Left cardiac atrium (tissue), 4 donors: ENCODE data around the gene FAM180B. TPM values are rescaled to one million over a fixed set of nuclear protein-coding genes. Genes with fewer than 3 reads are reported as not detected.

Source experiments
- ATAC-seq, 2 donors: fragments of 200-7000 bp; cut with Tn5 transposase; one replicate each; pipeline ENCODE4 v1.9.1; 2020; ENCODE audit warnings: mild to moderate bottlenecking in 2 of 2, moderate library complexity in 2 of 2
- DNase-seq: peaks from one replicate; pipeline ENCODE4 v3.0.0-alpha.2; 2020
- intact Hi-C, 2 donors: fragments of 100-400 bp; cut with DNase I; formaldehyde crosslinking; loops; one replicate each; pipeline versions ENCODE4 v1.14.1 to v1.15.1; 2022 to 2023
- total RNA-seq, 2 donors: library from RNA; stranded (reverse); fragmentation: NEBNext Ultra II Directional; extraction: Animal tissue kit (Norgen Biotek cat#: 25700); gene quantifications; one replicate each; pipeline ENCODE4 v1.2.1, GENCODE V29; 2021
- donor health status: DM: no; HTN: yes; CAD: no.
- donor health status: DM: no; HTN: yes; CAD: no; lungs with severe emphysema.
- donor health status: DM: yes; HTN: yes; CAD: no.
- donor health status: Dilated cardiomyopathy.

Gene FAM180B
- total RNA-seq, 2 donors from 2014 or later, result 0.41 TPM; not detected in 1

- DNase-seq (no peak), ATAC-seq (no peak)
- intact Hi-C loops, result no loop called here
Measured at GRCh38 chr11:47591764-47592163, 5.3 kb downstream of the FAM180B start.

DNA sequence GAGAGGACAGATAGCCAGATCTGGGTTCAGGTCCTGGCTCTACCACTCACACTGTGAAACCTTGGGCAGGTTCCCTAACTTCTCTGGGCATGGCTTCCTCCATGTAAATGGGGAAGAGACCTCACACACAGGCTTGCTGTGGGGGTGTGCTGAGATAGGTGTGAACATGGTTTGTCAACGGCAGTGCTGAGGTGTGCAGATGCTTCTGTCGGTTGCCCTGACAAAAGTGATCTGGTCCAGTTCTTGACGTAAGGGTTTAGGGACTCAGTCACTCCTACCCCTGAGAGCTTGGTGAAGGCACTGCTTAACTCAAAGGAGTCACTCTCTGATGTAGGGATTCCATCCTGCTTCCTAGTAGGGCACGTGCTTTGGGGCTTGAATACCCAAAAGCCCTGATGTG is 5.8 kb downstream of the FAM180B start:
- DNase-seq (no peak), ATAC-seq (no peak)
- intact Hi-C loops, result no loop called here

- intact Hi-C loops, result no loop called here
- ATAC-seq, result no peak
- DNase-seq, result no peak
Measured at GRCh38 chr11:47592970-47593369, 6.5 kb downstream of the FAM180B start.

DNA sequence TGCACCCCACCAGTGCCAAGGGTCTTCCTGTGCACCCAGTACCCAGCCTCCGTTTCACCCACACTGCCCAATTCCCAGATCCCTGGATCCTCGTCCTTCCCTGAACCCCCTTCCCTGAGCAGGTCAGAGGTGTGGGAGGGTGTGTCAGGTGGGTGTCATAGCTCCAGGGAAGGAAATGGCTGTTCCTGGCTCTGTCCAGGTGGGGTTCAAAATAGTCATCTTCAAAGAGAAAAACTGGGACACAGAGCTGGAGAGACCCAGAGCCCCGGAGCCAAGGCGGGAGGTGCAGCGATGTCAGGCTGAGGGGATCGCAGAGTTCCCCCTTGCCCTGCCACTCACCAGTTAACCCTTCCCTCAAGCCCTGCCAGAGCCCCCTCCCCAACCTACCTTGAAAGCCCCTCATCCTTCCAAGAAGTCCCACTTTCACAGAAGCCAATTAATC is 7.0 kb downstream of the FAM180B start:
- ATAC-seq (no peak), DNase-seq (no peak)
- intact Hi-C loops, result no loop called here

DNA sequence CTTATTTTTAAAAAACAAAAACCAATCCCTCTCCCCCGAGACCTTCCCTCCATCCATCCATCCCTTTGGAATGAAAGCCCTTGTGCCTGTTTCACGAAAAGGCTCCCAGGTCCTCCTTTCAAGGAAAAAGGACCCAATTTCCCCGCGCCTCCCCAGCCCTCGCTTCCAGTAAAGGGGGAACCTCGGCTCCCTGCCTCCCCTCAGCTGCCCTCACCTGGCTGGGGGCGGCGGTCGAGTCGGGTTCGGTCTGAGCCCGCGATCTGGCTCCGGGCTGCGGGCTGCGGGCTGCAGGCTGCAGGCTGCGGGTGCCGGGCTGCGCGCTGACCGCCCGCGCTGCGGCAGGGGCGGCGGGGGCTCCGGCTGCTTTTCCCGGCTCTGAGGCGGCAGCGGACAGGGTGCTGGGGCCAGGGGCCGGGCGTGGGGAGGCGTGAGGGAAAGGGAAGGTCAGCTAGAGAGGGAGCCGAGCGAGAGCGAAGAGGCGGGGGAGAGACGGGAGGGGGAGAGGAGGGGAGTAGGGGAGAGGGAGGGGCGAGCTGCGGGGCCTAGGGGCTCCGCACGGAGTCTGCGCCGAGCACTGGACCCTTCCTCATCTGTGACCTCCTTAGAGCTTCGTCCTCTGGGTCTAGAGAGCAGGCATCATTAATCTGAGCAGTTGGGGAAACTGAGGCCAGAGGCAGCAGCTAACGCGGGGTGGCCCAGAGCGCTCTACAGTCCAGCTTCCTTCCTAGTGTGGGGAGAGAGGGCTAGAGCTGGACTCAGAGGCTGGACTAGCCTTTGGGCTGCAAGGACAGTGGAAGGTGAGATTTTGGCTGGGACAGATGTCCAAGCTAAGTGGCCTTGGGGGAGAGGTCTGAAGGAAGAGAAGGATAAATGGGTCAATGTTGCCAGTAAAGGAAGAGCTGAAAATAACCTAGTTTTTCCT is 7.7 kb downstream of the FAM180B start, which contains the start of gene C1QTNF4:
TSS of gene C1QTNF4 (minus strand) at position 478 of the 922 bp plus-strand sequence. CDS start 3,601 bp downstream, outside the sequence.
- ATAC-seq (no peak), DNase-seq (no peak)
- intact Hi-C loops, result no loop called here

DNA sequence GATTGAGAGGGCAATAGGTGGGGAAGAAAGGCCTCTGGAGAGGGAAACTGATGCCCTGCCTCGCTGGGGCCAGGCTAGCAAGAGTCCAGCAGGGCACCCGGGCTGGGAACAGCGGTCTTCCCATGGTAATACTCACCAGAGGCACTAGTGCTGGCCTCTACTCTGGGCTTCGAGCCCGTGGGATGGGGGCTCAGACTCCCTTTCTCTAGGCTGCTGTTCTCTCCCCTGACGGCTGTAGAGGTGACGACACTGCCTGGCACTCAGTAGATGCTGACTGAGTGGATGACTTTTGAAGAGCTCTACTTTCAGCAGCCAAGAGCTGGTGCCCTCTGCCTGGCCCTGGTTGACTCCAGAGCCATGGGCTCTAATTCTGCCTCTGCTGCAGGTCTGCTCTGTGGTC is 8.6 kb downstream of the FAM180B start:
- peak; percentile 80 to 86 for ATAC-seq
- DNase-seq, result peak; percentile 34
- intact Hi-C loops, result no loop called here

DNA sequence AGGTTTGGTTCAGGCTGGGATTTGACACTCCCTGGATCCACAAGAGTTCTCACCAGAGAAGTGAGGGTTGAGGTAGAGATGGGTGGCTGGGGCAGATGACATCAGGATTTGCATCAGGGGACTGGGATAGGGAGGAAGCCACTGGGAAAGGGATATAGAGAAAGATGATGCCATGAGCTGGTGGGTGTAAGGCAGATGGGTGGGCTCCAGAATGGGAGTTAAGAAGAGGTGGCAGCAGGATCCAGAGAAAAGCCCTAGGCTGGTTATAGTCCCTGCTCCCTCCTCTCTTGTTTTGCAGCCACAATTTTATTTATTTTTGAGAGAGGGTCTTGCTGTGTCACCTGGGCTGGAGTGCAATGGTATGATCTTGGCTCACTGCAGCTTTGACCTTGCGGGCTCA is 9.5 kb downstream of the FAM180B start:
- intact Hi-C loops, result no loop called here
- ATAC-seq (no peak), DNase-seq (no peak)

DNA sequence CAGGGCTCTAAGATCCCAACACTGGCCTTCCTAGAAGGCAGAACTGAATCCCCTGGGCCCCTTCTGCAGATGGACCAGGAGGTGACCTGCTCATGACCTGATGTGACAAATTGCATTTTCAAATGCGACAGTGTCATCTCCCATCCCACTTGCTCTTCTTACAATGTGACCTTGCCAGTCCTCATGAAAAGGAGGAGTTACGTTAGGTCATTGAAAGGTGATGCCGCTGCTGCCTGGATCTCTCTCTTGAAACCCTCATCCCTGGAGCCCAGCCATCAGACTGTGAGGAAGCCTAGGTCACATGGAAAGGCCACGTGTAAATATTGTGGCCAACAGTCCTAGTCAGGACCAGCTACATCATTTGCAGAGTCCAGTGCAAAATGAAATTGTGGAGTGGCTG is 13.4 kb downstream of the FAM180B start:
- DNase-seq (no peak), ATAC-seq (no peak)
- intact Hi-C loops, result no loop called here

DNA sequence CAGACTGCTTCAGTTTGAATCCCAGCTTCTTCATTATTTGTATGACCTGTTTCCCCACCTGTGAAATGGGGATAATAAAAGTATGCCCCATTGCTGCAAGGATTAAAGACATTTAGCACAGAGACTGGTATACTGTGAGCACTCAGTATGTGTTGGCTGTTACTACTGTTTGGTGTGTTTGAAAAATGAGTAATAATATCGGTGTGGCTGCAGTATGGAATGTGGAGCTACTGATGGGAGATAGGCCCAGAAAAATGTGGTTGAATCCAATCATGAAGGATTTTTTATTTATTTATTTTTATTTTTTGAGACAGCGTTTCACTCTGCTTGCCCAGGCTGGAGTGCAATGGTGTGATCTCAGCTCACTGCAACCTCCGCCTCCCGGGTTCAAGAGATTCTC is 16.8 kb downstream of the FAM180B start:
- ATAC-seq, result no peak
- intact Hi-C loops, result no loop called here
- DNase-seq, result no peak

- intact Hi-C loops, result no loop called here
- ATAC-seq, result peak in 1 of 2 donors; percentile 25
- no peak for DNase-seq
Measured at GRCh38 chr11:47605921-47606320, 19.4 kb downstream of the FAM180B start.

DNA sequence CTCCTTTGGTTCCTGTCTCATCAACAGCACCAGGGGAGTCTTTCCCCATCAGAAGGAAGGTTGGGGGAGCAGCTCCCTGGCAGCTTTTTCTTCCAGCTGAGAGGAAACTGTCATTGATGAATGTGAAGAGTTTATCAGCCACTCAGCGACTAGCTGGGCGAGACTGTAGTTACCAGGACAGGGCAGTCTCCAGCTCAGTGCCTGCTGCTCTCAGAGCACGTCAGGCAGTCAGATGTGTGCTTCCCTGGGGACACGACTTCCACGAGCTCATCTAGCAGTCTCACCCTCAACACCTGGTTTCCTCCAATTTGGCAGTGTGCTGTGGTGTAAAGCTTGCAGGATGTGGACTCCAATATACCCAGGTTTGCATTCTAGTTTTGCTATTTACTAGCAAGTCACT is 20.3 kb downstream of the FAM180B start:
- peak; percentile 71 to 75 for ATAC-seq
- intact Hi-C loops, result no loop called here
- DNase-seq, result no peak

GRCh38 chr11:47607380-47607779 is 20.9 kb downstream of the FAM180B start:
- intact Hi-C loops, result no loop called here
- DNase-seq (no peak), ATAC-seq (peak; percentile 75 to 89)

DNA sequence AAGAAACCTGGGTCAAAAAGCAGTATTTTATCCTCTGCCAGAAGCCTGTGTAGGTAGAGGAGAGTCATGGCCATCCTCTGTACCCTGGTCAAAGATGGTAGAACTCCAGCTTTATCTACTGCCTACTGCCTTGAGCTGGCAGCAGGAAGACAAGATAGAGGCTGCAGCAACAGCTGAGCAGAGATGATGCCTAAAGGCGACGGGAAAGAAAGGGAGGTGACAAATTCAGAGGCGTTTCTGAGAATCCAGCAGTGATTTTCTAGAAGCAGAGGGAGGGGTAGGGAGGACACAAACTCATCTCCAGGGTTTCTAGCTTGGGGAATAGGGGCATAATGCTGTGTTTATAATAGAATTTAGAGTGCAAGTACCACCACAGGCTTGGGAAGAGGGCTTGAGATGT is 23.2 kb downstream of the FAM180B start:
- intact Hi-C loops, result loop anchor here in 1 of 2 donors (10.0 kb wide), 1 partner anchor 235 kb away; the partner anchor contains the start of gene SPI1
- ATAC-seq (no peak), DNase-seq (no peak)

DNA sequence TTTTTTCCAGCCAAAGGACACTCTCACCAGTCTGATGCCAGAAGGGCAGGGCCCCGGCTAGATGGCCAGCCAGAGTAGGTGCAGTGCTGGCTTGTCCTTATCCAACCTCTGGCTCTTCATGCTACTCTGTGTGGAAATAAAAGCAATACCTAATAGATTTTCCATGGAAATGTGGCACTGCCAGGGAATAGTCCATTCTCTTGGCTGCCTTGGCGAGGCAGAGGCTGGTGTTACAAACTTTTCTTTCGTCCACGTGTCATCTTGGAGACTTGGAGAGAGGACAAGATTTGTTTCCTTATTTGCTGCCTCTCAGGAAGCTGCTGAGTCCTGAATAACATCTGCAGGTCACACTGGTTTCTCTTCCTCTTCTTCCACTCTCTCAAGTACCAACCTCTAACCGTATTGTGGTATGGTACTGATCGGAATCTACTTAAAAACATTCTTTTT is 24.9 kb downstream of the FAM180B start:
- ATAC-seq (peak; percentile 8 to 23), DNase-seq (no peak)
- intact Hi-C loops, result loop anchor here in 1 of 2 donors (10.0 kb wide), 1 partner anchor 237 kb away; the partner anchor contains the start of gene SPI1

GRCh38 chr11:47615249-47615648 is 28.8 kb downstream of the FAM180B start:
- ATAC-seq, result no peak
- intact Hi-C loops, result loop anchor here in 1 of 2 donors (10.0 kb wide), 1 partner anchor 240 kb away; the partner anchor contains the start of gene SPI1
- DNase-seq, result no peak

DNA sequence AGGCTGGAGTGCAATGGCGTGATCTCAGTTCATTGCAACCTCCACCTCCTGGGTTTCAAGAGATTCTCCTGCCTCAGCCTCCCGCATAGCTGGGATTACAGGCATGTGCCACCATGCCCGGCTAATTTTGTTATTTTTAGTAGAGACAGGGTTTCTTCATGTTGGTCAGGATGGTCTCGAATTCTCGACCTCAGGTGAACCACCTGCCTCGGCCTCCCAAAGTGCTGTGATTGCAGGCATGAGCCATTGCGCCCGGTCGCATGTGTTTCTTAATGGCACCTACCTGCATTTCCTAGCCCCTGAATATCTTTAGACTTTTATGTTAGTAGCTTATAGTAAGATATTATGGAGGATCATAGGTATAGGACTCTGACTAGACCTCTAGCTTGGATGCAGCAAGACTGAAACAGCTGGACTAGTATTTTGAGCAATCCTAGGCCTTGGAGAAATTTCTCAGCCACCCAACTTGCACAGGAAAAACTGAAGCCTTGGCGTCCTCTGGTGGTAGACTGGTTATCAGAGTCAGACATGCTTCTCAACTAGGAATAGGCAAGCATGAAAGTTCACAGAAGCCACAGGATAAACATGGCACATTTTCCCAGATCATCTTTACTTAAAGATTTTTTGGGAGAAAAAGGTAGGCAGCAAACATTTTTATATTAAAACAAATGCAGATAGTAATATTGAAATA is 30.4 kb downstream of the FAM180B start:
- ATAC-seq (peak; percentile 81 to 88), DNase-seq (peak; percentile 36)
- intact Hi-C loops, result loop anchor here in 1 of 2 donors (10.0 kb wide), 1 partner anchor 242 kb away; the partner anchor contains the start of gene SPI1

GRCh38 chr11:47617417-47617809 is 30.9 kb downstream of the FAM180B start:
- ATAC-seq (peak in 1 of 2 donors; percentile 24), DNase-seq (no peak)
- intact Hi-C loops, result loop anchor here in 1 of 2 donors (10.0 kb wide), 1 partner anchor 243 kb away; the partner anchor contains the start of gene SPI1

DNA sequence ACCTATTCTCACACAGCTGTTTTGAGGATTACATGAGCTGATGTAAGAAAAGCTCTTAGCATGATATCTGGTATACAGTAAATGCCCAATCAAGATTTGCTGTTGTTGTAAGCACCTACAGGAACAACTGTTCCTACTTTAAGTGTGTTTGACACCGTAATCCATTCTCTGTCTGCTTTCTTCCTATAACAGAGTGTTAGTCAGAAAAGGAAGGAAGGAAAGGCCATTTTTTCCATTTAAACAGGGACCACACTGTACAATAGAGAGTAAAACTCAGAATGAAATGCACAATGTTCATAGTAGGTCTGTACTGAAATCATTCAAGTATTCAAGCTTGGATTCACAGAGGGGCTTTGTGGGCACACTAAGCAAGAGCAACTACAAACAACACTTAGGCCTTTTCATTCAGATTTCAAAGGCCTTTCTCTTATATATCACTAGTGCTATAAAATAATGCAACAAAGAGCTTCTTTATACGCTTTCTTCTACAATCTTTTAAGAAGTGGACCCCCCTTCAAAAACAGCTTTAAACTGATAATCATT is 34.4 kb downstream of the FAM180B start:
- intact Hi-C loops, result no loop called here
- no peak for DNase-seq
- no peak for ATAC-seq

GRCh38 chr11:47626234-47626633 is 39.8 kb downstream of the FAM180B start:
- DNase-seq, result no peak
- intact Hi-C loops, result no loop called here
- no peak for ATAC-seq
